Vagina (tissue), 2 donors: ENCODE measurements around the gene JMJD6.

Experiments
- POLR2A ChIP-seq, 2 donors: fragments of 450-650 bp; IDR thresholded peaks; one replicate each; pipeline ENCODE4 v1.6.1; 2017; ENCODE audit warnings: antibody characterized with exemption in 2 of 2, mild to moderate bottlenecking in 2 of 2, moderate library complexity in 2 of 2
- POLR2AphosphoS5 ChIP-seq, 2 donors: sonication (generic); formaldehyde crosslinking; IDR thresholded peaks; one replicate each; pipeline ENCODE4 v1.9.0; 2017; ENCODE audit warnings: antibody characterized with exemption in 2 of 2, mild to moderate bottlenecking in 2 of 2, low read depth in 1 of 2; ENCODE audit not compliant: insufficient read depth in 1 of 2
- TF ChIP-seq, protein P1 (sequence below), 3 experiments: fragments of 450-650 bp in 2 of 3; fragments of 200-600 bp in 1 of 3; sonication (generic) in 1 of 3; IDR thresholded peaks; one replicate each; pipeline ENCODE4 v1.5.1; 2017 to 2019; ENCODE audit warnings: antibody characterized with exemption in 3 of 3, mild to moderate bottlenecking in 2 of 3, moderate library complexity in 2 of 3

DNA sequence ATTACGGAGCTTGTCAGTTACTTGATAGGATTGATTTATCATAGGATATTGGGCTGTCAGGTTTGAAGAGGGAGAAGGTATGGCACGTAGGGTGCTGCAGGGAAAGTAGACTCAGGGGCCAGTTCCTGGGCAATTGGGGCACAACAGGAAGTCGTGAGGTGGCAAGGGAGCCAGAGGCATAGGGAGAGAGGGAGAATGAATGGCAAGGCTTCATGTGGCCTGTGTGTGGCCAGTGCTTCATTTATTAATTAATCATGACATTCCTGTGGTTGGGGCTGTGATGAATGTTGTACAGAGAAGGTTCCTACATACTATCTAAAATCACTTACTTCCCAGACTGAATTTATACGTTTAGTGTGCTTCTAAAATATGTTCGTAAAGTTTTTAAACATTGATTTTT, 30.9 kb upstream of the JMJD6 start:
- TF ChIP-seq, protein P1, sequence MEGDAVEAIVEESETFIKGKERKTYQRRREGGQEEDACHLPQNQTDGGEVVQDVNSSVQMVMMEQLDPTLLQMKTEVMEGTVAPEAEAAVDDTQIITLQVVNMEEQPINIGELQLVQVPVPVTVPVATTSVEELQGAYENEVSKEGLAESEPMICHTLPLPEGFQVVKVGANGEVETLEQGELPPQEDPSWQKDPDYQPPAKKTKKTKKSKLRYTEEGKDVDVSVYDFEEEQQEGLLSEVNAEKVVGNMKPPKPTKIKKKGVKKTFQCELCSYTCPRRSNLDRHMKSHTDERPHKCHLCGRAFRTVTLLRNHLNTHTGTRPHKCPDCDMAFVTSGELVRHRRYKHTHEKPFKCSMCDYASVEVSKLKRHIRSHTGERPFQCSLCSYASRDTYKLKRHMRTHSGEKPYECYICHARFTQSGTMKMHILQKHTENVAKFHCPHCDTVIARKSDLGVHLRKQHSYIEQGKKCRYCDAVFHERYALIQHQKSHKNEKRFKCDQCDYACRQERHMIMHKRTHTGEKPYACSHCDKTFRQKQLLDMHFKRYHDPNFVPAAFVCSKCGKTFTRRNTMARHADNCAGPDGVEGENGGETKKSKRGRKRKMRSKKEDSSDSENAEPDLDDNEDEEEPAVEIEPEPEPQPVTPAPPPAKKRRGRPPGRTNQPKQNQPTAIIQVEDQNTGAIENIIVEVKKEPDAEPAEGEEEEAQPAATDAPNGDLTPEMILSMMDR (IDR thresholded peaks at IDR 0.05): no peak
- TF ChIP-seq POLR2AphosphoS5 (IDR thresholded peaks at IDR 0.05; ENCODE audit: insufficient read depth in 1 of 2, low read depth in 1 of 2) (no peak), POLR2A (IDR thresholded peaks at IDR 0.05) (no peak)
